Prostate gland (tissue), 2 donors: Measurements from ENCODE around the gene GADD45G.

Source experiments
- CTCF ChIP-seq, 4 experiments: fragments of 200-600 bp in 2 of 4; fragments of 450-650 bp in 2 of 4; sonication (generic) in 2 of 4; IDR thresholded peaks; 1 replicate in 3 of 4; 2 replicates in 1 of 4; pipeline ENCODE4 v1.5.1; 2016 to 2019; ENCODE audit warnings: antibody characterized with exemption in 4 of 4, mild to moderate bottlenecking in 2 of 4, moderate library complexity in 2 of 4
- POLR2A ChIP-seq: fragments of 450-650 bp; IDR thresholded peaks from one replicate; pipeline ENCODE4 v1.6.1; 2016; ENCODE audit warnings: antibody characterized with exemption, mild to moderate bottlenecking

DNA sequence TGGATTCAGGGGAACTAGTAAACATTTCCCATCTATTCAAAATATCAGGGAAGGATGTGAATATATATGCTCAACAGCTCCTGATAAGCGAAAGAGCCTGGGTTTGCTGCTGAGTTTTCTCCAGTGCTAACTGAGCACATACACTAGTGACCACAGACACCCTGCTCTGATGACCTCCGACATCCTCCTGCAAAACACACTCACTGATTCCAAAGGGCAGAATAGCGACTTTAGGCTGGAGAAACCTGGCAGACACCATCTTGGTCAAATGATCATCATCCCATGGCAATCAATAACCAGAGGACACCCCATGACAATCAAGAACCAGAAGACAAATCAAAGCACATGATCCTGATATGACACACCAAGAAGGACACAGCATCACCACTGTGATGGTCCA, 9.2 kb upstream of the GADD45G start:
- TF ChIP-seq POLR2A (no peak), CTCF (IDR thresholded peaks at IDR 0.05) (no peak)
